GM18861 (cell line): ENCODE measurements around the gene KRT85.
"Not testable (repeated sequence)": the region's sequence is repeated elsewhere in the genome, so short reads cannot be mapped to it uniquely, and the experiment has no call there.

ENCODE experiments used
- ATAC-seq: cut with Tn5 transposase; IDR thresholded peaks from one replicate; pipeline ENCODE4 v1.9.1; 2021; ENCODE audit not compliant: unreplicated experiment

Gene KRT85

DNA sequence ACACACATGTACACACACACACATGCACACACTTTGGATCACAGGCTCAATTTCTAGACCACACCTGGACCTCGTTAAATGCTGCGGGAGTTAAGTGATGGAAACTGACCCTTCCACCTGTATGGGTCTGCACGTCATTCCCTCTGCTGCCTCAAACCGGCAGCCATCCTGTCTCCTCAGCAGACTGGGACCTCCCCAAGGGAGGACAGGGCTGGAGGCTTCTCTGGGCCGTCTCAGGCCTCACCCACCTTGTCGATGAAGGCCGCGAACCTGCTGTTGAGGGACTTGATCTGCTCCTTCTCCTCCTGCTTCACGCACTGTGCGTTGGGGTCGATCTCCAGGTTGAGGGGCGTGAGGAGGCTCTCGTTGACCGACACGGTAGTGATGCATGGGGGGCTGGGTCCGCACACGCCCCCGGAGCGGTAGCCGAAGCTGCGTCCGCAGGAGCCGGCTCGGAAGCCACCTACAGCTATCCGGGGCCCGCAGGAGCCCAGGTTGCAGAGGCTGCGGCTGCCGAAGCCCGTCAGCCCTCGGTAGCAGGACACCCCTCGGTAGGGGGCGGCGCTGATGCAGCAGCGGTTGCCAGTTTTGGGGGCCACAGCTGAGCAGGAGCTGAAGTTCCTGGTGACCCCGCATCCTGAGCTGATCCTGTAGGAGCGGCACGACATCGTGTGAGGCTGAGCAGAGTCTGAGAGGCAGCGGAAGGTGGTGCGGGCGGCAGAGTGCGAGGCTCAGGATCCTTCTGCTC, at the start of gene KRT85:
TSS of gene KRT85 (minus strand) at position 744 of the 748 bp plus-strand sequence. CDS start at position 668, 76 bp downstream.
- ATAC-seq = no peak

DNA sequence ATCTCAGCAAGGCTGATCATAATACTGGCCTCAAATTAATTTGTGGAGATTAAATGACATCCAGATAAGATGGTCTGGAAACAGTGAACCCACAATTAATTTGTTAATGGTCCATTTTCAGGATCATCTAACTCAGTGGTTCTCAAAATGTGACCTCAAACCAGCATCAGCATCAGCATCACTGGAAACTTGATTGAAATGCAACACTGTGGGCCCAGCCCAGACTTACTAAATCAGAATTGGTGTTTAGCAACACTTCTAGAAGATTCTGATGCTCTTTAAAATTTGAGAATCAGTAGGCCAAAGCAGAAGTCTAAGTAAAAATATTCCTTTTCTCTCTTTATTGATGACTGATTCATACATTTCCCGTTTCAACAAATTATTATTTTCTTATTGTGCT, 49.5 kb upstream of the KRT85 start:
- no peak for ATAC-seq

DNA sequence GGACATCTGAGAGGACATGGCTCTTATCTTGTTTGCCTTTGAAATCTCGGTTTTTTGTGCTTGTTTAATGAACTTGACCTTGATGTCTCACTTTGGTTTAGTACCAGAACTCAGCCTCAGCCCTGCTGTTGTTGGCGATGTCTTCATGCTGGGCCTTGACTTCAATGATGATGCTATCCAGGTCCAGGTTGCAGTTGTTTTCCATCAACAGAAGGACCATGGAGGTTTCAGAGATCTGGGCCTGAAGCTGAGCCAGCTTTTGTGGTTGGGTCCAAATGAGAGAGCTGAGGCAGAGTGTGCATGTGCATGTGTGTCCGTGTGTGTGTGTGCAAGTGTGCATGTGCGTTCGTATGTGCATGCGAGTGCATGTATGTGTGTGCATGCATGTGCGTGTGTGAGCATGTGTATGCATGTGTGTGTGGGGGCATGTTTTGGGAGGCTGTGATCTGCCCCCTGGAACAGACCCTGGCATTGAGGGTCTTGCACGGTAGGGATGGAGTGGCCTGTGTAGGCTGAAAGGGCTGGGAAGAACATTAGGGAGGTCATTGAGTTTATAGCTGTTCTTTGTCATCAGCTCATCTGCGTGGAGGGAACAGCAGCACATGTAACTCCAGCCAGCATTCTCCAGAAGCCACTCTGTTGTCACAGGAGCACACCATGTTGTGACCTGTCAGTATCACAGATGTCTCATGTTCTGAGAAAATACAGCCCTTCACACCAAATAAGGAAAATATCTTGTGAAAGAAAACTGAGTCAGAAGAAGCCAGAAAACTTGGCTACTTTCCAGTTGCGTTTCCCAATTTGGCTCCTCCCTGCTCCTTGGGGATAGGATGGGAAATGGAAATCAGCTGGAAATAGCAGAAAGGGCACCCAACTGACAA, 48.8 kb upstream of the KRT85 start:
- no peak for ATAC-seq

DNA sequence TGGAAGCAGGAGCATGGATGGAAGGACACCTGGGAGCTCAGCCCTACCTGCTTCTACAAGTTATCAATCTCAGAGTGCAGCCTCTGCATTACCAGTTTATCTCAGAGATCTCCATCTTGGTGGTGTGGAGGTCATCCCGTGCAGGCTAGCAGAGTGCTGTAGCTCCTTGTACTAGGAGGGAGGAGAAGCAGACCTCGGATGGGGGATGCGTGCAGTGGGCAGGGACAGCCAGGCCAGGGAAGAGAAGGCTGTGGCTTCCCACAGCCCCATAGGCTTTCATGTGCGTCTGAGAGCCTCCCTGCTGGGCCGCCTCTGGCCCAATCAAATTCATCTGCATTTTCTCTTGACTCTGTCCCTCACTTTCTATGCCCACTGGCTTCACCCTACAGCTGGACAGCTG, 47.7 kb upstream of the KRT85 start:
- ATAC-seq = no peak

DNA sequence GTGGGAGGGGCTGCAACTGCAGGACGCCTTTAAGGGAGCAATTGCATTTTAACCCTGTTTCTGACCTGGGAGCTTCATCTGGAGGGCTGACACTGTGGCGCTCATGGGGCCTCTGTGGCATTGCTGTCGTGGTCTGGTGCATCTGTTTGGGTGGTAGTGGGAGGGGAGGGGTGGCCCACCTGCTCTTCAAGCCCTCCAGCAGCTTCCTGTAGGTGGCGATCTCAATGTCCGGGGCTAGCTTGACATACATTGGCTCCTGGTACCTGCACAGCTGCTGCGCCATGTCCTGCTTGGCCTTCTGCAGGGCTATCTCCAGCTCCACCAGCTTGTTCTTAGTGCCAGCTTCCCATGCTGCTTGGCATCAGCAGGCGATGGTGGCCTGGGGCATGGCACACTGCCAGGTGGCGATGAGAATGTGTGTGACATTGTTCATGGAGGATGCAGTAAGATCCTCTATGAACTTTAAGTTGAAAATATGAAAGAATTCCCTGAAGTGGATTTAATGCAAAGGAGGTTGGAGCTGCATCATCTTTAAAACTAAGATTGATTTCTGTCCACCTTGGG, 46.6 kb upstream of the KRT85 start:
- no peak for ATAC-seq

DNA sequence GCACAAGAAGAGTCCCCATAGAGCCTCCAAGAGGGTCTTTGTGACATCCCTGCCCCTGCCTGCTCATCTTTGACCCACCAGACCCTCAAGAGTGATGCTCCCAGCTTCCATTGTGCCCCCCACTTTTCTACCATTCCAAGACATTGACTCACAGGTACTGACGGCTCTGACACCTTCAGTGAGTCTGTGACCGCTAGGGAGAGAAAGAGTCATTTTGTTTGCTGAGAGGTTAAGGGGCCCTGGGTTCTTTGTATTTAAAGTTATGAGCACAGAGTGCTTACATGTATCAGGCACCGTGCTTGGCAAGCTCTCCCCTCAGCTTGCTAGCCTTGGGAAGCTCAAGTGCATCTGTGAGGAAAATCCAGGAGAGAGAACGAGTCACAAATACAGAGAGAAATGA, 45.9 kb upstream of the KRT85 start:
- no peak for ATAC-seq

DNA sequence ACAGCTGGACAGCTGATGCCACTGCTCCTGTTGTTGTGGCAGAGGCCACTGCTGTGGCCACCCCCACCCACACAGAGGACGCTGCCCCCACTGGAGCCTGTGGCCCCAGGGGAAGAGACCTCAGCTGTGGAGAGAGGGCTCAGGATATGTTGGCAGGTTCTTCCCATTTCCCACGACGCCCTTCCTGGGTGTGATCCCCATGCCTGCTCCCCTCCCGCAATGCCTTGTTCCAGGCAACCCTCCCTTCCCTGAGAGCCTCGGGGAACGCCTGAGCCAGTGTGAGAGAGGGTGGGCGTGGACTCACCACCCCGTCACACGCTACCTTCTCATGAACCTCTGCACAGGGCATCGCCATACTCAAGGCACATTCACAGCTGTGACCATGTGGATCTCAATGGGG, 44.5 kb upstream of the KRT85 start:
- no peak for ATAC-seq

DNA sequence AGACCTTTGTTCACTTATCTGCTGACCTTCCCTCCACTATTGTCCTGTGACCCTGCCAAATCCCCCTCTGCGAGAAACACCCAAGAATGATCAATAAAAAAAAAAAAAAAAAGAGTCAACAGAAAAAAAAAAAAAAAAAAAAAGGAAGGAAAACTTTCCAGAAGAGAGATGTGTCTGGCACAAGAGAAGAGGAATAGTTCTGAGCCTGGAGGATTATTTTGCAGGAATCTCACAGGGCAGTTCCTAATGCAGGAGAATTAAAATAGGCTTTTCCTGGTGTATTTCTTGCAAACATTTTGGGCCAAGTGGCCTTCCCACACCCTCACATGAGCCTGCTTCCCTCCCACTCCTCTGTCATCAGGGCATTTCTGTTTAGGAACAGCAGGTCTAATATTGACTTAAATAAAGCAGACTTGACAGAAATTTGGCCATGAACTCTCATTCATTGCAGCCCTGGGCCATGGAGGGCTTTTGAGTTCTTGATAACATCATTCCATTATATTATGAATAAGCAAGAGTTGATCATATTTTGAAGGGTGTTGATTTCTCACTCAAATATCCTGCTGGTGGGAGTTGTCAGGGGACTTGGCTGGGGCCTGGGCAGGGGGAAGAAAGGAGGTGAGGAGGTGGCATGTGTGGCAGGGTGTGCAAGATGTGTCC, 43.4 kb upstream of the KRT85 start:
- ATAC-seq = not testable (repeated sequence)

DNA sequence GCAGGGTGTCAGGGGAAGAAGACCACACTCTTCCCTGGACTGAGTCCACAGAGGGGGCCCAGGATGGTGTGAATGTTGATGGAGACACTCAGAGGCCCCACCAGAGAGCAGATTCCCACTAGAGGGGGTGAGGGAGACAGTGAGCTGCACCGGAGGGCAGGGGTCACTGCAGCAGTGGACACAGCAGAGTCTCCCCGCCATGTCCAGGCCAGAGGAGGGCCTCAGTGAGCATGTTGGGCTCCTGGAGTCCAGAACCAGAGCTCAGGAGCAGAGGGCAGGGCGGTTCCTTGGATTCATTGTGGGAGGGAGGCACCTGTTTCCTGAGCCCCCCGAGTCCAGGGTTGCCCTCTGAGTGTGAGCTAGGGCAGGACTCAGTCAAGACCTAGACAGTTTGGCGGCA, 40.6 kb upstream of the KRT85 start:
- ATAC-seq = no peak

DNA sequence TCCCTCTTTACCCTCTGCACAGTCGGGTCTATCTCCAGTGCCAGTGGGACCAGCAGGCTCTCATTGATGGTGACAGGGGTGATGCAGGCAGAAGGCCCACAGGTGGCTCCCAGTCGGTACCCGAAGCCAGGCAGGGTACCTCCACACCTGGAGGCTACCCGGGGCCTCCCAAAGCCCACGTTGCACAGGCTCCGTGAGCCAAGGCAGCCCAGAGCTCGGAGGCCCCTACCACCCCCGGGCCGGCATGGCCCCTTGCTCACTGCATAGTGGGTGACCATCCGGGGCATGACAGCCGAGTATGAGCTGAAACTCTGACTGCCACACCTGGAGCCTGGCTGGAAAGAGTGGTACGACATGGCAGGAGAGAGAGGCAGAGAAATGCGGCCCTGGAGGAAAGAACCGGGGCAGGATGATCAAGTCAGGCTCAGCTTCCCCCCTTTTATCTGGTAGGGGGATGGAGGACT, 38.7 kb upstream of the KRT85 start, which contains the start of gene KRT82:
TSS of gene KRT82 (minus strand) at position 414 of the 464 bp plus-strand sequence. CDS start at position 356, 58 bp downstream.
- ATAC-seq = no peak

DNA sequence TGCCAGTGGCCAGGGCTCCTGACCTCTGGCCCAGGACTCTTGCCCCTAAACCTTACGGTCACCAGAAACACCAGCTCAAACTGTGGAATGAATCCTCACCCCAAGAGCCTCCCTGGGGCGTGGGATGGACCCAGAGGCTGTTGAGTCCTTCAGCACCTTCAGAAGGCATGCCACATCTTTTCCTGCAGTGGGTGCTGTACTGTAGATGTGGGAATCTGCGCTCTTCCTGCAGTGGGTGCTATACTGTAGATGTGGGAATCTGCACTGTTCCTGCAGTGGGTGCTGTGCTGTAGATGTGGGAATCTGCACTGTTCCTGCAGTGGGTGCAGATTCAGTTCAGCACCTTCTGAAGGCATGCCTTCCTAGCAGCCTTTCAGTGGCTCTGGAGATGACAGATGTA, 37.7 kb upstream of the KRT85 start:
- ATAC-seq = no peak

DNA sequence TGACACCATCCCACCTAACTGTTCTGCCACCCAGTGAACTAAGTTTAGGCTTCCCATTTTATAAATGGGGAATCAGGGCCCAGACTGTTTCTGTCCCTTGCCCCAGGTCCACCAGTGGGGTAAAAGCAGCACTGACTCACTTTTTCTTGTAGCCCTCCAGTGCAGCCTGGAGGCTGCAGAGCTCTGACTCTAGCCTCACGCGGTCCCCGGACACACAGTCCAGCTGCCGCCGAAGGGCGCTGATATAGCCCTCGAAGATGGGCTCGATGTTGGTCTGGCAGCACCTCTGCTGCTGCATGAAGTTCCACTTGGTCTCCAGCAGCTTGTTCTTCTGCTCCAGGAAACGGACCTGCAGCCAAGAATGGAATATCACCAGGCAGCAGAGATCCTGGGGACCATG, 36.3 kb upstream of the KRT85 start:
- no peak for ATAC-seq

DNA sequence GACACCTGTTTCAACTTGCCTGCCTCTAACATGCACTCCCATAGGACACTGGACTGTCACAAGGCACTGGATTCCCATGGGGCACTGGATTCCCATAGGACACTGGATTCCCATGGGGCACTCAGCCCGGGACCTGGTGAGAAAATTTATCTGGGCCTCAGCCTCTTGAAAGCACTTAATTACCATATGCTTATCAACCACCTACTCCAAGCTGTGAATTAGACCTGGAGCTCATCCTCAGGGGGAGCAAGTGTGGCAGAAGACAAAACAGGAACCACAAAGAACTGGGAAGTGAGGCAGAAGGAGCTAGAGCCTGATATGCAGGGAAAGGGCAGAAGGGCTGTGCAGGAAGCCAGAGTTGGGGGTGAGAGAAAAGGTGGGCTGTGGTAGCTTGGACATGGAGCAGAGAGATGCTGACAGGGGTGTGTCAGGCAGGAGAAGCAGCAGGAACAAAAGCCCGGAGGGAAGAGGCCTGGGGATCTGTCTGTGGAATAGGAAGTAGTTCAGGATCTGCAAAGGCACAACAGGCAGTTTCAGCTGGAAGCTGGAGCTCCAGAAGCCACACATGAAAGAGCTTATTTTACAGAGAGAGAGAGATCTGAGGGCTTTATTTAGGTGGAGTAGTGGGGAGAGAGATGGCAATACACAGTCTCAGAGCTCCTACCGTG, 35.7 kb upstream of the KRT85 start:
- no peak for ATAC-seq

DNA sequence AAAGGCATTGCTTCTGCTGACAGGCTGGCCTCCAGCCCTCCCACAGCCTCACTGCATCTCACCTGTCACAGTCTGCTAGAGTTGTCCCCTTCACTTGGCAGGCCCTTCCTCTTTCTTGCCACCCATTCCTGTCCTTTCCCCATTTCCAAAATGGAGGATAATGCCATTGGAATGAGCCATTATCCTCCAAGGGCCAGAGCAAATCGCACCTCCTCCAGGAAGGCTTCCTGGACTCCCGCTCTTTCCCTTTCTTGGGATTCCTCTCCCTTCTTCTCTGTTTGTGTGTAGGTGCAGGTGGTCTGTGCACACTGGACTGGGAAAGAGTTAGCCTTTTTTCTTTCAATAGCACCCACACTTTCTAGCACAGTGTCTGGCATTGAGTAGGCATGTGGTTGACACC, 35.1 kb upstream of the KRT85 start:
- ATAC-seq = no peak

DNA sequence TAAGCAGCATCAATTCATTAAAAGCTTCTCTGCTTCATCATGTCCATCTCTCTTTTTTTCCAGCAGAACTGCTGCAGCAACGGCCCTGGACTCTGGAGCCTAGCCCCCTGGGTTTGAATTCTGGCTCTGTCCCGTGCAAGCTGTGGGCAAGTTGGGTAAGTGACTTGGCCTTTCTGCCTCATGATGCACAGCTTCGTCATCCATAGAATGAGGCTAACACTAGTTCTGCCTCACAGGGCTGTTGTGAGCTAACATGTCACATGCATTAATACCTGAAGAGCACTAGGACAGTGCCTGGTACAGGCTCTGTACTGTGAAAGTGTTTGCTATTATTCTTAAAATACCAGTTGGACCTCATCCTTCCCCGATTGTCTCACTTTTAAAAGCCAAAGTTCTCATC, 34.6 kb upstream of the KRT85 start:
- ATAC-seq = no peak

DNA sequence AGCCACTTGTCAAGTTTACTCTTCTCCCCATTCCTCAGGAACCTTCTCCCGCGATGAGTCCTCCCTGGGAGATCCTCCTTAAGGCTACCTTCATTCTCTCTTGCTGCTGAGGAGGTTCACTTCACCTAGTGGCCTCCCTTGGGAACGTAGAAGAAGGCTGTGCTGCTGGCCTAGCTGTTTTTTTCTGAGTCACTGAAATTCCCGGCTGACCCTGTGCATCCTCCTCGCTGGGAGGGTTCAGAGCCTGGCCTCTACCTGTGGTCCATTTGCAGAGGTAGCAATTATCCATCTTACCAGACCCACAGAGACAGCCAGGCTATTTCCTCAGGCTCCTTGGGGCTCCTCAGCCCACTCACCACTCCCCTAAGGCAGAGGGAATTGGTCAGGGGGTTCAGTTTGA, 34.2 kb upstream of the KRT85 start:
- ATAC-seq = no peak

DNA sequence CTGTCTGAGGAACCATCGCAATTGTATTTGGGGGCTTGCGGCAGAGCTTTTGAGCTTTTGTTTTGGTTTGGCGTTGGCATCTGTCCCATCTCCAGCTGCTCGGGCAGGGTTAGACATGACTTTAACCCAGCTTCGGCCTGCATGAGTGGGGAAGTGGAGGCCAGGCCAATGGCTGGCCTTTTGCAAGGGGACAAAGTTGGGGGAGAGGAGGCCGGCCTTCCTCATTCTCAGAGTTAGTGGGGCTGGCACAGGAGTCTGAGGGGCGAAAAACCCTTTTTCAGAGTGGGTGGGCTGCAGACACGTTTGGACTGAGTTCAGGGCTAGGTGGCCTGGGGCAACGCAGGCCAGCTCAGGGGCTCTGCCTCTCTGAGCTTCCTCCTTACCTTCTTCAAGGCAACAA, 33.6 kb upstream of the KRT85 start:
- no peak for ATAC-seq

DNA sequence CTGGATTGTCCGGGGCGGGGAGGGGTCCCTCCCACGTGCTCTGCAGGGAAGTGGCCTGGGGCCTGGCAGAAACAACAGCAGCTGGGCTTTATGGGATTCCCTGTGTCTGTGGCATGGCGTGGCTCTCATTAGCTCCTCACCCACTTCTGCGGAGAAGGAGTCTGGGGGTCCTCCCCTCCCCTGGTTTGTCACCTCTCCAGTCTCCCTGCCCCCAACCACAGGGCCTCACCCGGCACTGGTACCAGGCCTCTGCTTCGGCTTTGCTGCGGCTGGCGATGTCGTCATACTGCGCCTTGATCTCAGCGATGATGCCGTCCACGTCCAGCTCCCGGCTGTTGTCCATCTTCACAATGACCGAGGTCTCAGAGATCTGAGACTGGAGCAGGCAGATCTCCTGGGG, 32.5 kb upstream of the KRT85 start:
- ATAC-seq = no peak

DNA sequence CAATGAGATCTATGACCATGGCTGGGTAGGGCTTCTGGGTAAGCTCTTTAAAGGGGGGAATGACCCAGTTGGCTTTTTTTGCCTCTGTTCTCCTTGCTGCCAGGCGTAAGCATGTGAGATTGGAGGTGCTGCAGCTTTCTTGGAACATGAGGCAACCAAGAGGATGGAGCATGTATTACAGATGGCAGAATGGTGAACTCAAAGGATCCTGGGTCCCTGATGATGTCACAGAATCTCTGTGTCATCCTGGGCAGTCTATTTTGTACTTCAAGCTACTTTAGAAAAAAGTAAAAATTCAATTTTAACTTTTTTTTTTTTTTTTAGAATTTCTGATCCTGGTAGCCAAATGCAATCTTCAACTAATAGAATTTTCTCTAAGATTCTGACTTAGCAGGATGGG, 30.9 kb upstream of the KRT85 start:
- ATAC-seq = no peak

DNA sequence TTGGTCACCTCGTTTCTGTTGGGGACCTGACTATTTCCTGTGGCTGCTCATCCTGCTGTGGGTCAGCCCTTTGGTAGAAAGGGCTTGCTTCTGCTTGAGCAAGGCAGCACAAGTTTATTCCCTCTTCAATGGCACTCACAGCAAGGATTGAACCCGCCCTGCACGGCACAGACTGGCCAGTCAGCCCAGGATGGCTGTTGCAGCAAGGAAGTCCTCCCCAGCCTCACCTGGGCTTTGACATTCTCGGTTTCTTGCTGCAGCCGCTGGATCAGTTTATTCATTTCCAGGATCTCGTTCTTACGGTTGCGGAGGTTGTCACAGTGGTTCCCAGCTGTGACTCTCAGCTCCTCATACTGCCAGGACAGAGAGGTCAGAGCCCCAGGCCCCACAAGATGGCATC, 29.4 kb upstream of the KRT85 start:
- ATAC-seq = no peak
